OCI-LY7 (cell line): ENCODE measurements around the gene SIRPA. TPM values are rescaled to one million over a fixed set of nuclear protein-coding genes. Genes with fewer than 3 reads are reported as not detected.

Experiments used
- BruUV-seq: library from RNA; stranded (reverse); fragments of 400-500 nt; replicated peaks from 2 replicates; lab custom pipeline; 2021; lab: Mats Ljungman, UMichigan
- CTCF ChIA-PET: fragments of 300-600 bp; sonication (Branson Sonifier 250); formaldehyde crosslinking; loops from one replicate; lab custom pipeline; 2022; ENCODE audit warnings: antibody characterized with exemption; ENCODE audit not compliant: unreplicated experiment; lab: Charles Lee
- POLR2A ChIA-PET: fragments of 300-600 bp; sonication (Branson Sonifier 250); formaldehyde crosslinking; loops from one replicate; lab custom pipeline; 2022; ENCODE audit warnings: antibody characterized with exemption; lab: Charles Lee
- DNase-seq: peaks from one replicate; pipeline ENCODE4 v3.0.0-alpha.2; 2015; ENCODE audit warnings: low spot score
- H2AFZ ChIP-seq: fragments of 200-600 bp; sonication (generic), shearing (Covaris generic); 2 replicates; pipeline ENCODE4 v1.6.1; 2014; ENCODE audit warnings: mild to moderate bottlenecking, antibody characterized with exemption, low read length, moderate library complexity
- H3K27ac ChIP-seq: fragments of 200-600 bp; sonication (generic); 2 replicates; pipeline ENCODE4 v1.5.1; 2014; ENCODE audit warnings: mixed run types, low read depth, mild to moderate bottlenecking, moderate library complexity, low read length, inconsistent platforms; ENCODE audit not compliant: poor library complexity, severe bottlenecking
- H3K36me3 ChIP-seq: fragments of 200-600 bp; sonication (generic); 2 replicates; pipeline ENCODE4 v1.6.1; 2014; ENCODE audit warnings: mild to moderate bottlenecking, antibody characterized with exemption, low read length, moderate library complexity, mixed read lengths; ENCODE audit not compliant: insufficient read depth
- H3K4me1 ChIP-seq: fragments of 200-600 bp; sonication (generic); 2 replicates; pipeline ENCODE4 v1.5.1; 2014; ENCODE audit warnings: mild to moderate bottlenecking, low read length; ENCODE audit not compliant: insufficient read depth, poor library complexity, severe bottlenecking
- H3K4me2 ChIP-seq: fragments of 200-600 bp; sonication (generic); 2 replicates; pipeline ENCODE4 v1.6.1; 2014; ENCODE audit warnings: mild to moderate bottlenecking, low read length
- H3K4me3 ChIP-seq: fragments of 200-600 bp; sonication (generic); 2 replicates; pipeline ENCODE4 v1.5.1; 2014; ENCODE audit warnings: mild to moderate bottlenecking, low read depth, low read length; ENCODE audit not compliant: poor library complexity, severe bottlenecking
- H3K79me2 ChIP-seq: fragments of 200-600 bp; sonication (generic); 2 replicates; pipeline ENCODE4 v1.6.1; 2016; ENCODE audit warnings: low read depth, mild to moderate bottlenecking, low read length, moderate library complexity, mixed read lengths; ENCODE audit not compliant: insufficient read depth
- H3K9me2 ChIP-seq: fragments of 200-600 bp; sonication (generic); 2 replicates; pipeline ENCODE4 v1.6.1; 2016; ENCODE audit warnings: mild to moderate bottlenecking, low read length, mixed read lengths; ENCODE audit not compliant: insufficient read depth
- H3K9me3 ChIP-seq: fragments of 200-600 bp; sonication (generic); 2 replicates; pipeline ENCODE4 v1.6.1; 2014; ENCODE audit warnings: mild to moderate bottlenecking, mixed run types, low read length, mixed read lengths
- H4K20me1 ChIP-seq: fragments of 200-600 bp; sonication (generic); 2 replicates; pipeline ENCODE4 v1.6.1; 2014; ENCODE audit warnings: mild to moderate bottlenecking, antibody characterized with exemption, low read length, moderate library complexity, mixed read lengths; ENCODE audit not compliant: insufficient read depth
- EZH2phosphoT487 ChIP-seq: fragments of 200-600 bp; sonication (generic); IDR thresholded peaks from 2 replicates; pipeline ENCODE4 v1.6.1; 2018; ENCODE audit warnings: low read depth, borderline replicate concordance, mild to moderate bottlenecking, mixed run types, antibody characterized with exemption, low read length, moderate library complexity, mixed read lengths
- intact Hi-C: fragments of 100-400 bp; cut with micrococcal nuclease; formaldehyde crosslinking; loops from one replicate; pipeline ENCODE4 v1.10.0; 2022; ENCODE audit not compliant: unreplicated experiment
- total RNA-seq, 2 experiments: library from RNA; depleted of rRNA in 1 of 2; stranded (reverse); fragments of >200 nt in 1 of 2; shearing (Covaris generic) in 1 of 2; gene quantifications; 2 replicates each; pipeline ENCODE4 v1.2.3, GENCODE V29; 2014 to 2022
- TF ChIP-seq, protein P1 (sequence below): fragments of 200-600 bp; sonication (generic); conservative IDR thresholded peaks from 2 replicates; pipeline ENCODE4 v1.5.1; 2014; ENCODE audit warnings: mild to moderate bottlenecking, antibody characterized with exemption, low read length, moderate library complexity, mixed read lengths

Gene SIRPA
- total RNA-seq, 2 experiments from 2014 or later: not detected

DNA sequence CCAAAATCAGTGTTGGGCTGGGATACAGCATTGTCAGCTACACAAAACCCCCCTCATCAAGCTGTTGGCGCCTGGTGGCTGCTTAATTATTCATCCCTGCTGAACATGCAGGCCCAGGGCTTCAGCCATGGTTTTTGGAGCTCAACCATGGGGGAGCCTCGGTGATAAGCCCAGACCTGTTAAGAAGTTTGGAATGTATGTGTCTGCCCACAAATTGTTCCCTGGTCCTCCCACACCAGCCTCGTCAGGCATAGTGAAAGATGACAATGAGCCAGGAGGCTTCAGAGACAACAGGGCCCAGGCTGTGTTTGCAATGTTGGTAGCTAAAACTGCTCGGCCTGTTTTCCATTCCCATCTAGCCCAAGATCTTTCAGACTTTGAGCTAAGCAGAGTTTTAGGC is 34.8 kb upstream of the SIRPA start:
- no peak for DNase-seq
- Histone ChIP-seq H3K27ac (no peak overlapping the region), H3K79me2 (no peaks in the 10 kb centered on the region), H3K9me3 (no peaks in the 10 kb centered on the region), H3K36me3 (no peaks in the 10 kb centered on the region), H3K4me2 (no peak overlapping the region), H4K20me1 (no peaks in the 10 kb centered on the region), H2AFZ (no peak overlapping the region), H3K4me3 (no peak overlapping the region), H3K4me1 (no peaks in the 10 kb centered on the region), H3K9me2 (no peaks in the 10 kb centered on the region)
- no TSS peak for BruUV-seq
- TF ChIP-seq, protein P1, sequence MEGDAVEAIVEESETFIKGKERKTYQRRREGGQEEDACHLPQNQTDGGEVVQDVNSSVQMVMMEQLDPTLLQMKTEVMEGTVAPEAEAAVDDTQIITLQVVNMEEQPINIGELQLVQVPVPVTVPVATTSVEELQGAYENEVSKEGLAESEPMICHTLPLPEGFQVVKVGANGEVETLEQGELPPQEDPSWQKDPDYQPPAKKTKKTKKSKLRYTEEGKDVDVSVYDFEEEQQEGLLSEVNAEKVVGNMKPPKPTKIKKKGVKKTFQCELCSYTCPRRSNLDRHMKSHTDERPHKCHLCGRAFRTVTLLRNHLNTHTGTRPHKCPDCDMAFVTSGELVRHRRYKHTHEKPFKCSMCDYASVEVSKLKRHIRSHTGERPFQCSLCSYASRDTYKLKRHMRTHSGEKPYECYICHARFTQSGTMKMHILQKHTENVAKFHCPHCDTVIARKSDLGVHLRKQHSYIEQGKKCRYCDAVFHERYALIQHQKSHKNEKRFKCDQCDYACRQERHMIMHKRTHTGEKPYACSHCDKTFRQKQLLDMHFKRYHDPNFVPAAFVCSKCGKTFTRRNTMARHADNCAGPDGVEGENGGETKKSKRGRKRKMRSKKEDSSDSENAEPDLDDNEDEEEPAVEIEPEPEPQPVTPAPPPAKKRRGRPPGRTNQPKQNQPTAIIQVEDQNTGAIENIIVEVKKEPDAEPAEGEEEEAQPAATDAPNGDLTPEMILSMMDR: no peak
- TF ChIP-seq EZH2phosphoT487: no peak
- ChIA-PET POLR2A (no interaction called here), CTCF (no interaction called here)
- intact Hi-C loops: no loop called here

- intact Hi-C loops: no loop called here
- CTCF ChIA-PET: no interaction called here
- TF ChIP-seq, protein P1: no peak
- TF ChIP-seq EZH2phosphoT487: no peak
- no peaks in the 10 kb centered on the region for H3K79me2 ChIP-seq
- POLR2A ChIA-PET: no interaction called here
- no peak for DNase-seq
- H4K20me1 ChIP-seq: no peaks in the 10 kb centered on the region
- no peaks in the 10 kb centered on the region for H3K9me3 ChIP-seq
- no peak overlapping the region for H3K4me3 ChIP-seq
- no peak overlapping the region for H3K27ac ChIP-seq
- no peaks in the 10 kb centered on the region for H3K4me1 ChIP-seq
- H3K4me2 ChIP-seq: no peak overlapping the region
- no peaks in the 10 kb centered on the region for H3K36me3 ChIP-seq
- H3K9me2 ChIP-seq: no peaks in the 10 kb centered on the region
- H2AFZ ChIP-seq: no peak overlapping the region
- BruUV-seq: no TSS peak
Measured at GRCh38 chr20:1861347-1861976, 33.7 kb upstream of the SIRPA start.

DNA sequence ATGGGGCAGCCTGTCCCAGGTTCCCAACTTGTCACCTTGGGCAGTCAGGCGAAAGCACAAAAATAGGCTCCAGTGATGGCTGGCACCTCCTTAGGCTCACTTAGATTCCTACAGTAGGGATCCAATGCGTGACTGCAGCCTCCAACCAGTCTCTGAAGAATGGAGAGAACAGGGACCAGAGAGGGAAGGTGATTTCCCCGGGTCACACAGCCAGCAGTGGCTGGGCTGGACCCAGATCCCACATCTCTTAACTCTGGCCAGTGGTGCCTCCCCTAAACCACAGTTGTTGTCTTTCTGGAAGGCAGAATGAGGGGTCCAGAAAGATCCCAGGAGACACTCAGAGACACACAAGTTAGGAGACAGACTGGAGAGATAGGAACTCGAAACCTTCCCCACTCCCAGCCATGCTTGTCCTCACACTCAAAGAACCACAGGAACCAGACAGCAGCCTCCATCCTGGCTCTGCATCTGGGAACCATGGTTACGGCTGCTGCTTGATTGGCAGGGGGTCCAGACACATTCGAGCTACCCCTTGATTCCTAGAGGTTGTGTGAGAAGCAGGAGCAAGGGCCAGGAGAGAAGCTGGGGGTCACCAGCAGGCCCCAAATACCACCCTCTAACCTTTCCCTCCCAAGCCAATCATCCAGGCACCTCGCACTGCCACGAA is 33.1 kb upstream of the SIRPA start:
- H3K79me2 ChIP-seq: no peaks in the 10 kb centered on the region
- POLR2A ChIA-PET: interaction anchor here (1.0 kb wide), 1 partner anchor 8 kb away, joined by 3 read pairs; no protein-coding TSS in a partner anchor

More for the DNA sequence above, 33.1 kb upstream of the SIRPA start:
- H3K4me1 ChIP-seq: no peaks in the 10 kb centered on the region
- TF ChIP-seq, protein P1: no peak
- TF ChIP-seq EZH2phosphoT487: no peak
- CTCF ChIA-PET: no interaction called here
- H3K9me3 ChIP-seq: no peaks in the 10 kb centered on the region
- H3K4me2 ChIP-seq: no peak overlapping the region
- no peak overlapping the region for H3K27ac ChIP-seq
- intact Hi-C loops: no loop called here
- no peak overlapping the region for H3K4me3 ChIP-seq
- BruUV-seq: no TSS peak
- H4K20me1 ChIP-seq: no peaks in the 10 kb centered on the region
- no peak overlapping the region for H2AFZ ChIP-seq
- H3K9me2 ChIP-seq: no peaks in the 10 kb centered on the region
- no peaks in the 10 kb centered on the region for H3K36me3 ChIP-seq
- DNase-seq: no peak
